Retina (tissue), 1 donor: ENCODE data around the gene PDLIM1.

Source experiments
- DNase-seq: peaks from one replicate; pipeline ENCODE4 v3.0.0-alpha.2; 2016

PDLIM1 gene

DNA sequence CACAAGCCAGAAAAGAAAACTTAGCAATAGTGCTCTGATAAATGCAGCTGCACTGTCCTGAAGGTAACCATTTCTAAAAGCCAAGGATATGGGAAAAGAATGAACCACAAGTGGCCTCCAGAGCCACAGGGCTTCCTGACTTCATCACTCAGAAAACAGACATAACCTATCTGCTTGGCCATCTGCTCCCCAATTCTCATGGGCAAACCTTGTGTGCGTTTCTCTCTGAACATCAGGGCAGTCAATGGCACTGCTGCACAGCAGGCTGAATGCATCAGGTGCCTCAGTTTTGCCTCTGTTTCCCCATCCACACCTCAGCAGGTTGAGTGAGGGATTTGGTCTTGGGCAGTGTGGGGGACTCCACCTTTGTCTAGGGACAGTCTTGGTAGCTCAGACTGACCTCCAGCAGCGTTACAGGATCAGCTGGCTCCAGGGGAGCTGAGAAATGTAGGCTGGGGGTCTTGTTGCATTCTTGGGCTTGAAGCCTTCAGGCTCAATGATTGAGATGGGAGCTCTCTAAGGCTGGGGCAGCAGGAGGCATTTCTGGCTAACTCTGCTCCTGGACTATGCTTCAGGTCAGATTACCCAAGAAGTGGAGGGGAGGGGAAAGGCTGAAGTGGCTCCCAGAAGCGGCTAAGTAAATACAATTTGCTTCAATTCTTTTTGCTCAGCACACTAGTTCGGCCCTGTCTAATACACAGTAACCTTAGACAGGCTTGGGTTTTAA, 23.6 kb upstream of the PDLIM1 start:
- DNase-seq, result no peak

DNA sequence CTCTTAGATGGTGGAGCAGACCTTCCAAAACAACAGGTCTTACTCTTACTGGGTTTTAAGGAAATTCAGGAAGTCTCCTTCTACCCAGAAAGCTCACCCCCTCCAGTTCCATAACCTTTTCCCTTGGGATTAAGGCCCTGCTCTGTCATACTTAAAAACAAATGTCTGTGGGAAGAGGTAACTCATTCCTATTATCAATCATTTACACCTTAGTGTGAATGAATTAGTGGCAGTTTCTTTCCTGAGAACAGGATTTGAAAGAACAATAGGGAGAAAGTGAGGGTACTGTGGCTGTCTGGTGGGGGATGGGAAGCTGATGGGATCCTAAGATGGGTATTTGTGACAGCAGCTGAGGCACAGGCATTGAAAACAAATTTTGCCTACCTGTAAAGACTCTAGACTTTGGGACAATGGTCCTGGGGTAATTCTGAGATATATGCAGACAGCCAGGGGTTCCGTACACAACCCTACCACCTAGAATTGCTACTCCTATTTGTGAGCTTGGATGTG, 22.2 kb upstream of the PDLIM1 start:
- DNase-seq, result no peak

DNA sequence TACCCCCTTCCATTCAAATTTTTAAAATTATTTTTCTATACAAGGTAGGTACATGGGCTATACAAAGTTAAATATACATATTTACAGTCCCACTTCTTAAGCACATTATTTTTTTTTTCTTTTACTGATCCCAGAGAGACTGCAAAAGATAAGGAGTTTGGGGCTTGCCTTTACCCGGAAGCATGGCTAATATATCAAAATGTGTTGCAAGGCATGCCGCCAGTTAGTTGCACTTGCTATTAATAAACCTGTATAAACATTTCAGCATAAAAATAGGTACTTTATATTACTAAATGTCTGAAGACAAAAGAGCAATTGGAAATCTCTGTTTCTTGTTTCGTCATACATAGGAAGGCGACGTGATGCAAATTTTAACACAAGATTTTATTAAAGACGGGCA, 21.5 kb upstream of the PDLIM1 start:
- no peak for DNase-seq

DNA sequence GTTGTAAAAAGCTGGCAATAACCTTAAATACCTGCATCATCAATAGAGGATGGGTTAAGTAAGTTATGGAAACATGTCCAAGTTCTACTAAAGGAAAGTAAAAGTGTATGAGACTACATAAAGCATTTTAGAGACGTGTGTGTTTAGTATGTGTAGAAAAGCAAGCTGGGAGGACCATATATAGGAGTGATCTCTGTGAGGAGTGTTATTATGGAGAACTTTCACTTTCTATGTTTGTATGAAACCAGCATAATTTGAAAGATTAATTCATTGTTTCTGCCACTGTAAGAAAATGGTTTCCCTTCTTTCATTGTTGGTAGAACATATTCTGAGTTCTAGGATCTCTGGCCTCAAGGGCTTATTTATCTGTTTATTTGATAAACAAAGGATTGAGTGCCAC, 19.2 kb upstream of the PDLIM1 start:
- DNase-seq, result no peak

DNA sequence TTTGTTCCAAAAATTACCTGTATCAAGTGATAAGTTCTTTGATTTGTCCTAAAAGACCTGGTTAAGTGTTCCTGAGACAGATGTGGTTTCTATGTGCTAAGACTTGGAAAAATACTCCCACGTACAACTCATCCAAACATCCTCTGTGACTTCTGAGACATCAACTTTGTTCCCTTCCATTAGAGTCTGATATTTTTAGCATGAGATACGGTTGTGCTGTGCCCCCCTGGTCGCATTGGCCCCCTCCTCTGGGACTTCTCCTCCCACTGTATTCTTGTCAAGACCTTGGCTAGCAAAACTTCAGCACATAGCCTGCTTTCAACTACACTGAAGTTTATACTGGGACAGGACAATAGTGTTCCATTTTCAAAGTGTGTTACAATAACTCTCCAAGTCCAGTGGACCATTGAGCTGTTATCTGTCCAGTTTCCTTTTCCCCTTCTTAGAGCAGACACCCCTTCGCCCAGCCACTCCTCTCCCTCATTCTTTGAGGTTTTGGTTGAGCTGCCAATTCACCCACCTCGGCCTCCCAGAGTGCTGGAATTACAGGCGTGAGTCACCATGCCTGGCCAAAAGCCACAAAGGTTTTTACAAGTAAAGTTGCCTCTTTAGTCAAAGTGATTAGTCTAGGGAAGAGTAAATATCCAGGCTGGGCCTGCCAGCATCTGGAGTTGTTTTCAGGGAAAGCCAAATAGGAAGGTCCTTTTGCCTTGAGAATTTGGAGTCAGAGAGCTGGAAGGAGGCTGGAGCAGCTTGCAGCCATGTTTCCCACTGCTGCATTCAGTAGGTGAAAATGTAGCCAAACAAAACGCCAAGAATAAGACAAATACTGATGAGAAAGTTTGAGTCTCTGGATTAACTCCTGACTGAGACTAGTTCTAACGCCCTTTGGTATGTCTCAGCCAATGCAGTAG, 17.8 kb upstream of the PDLIM1 start:
- DNase-seq, result no peak

DNA sequence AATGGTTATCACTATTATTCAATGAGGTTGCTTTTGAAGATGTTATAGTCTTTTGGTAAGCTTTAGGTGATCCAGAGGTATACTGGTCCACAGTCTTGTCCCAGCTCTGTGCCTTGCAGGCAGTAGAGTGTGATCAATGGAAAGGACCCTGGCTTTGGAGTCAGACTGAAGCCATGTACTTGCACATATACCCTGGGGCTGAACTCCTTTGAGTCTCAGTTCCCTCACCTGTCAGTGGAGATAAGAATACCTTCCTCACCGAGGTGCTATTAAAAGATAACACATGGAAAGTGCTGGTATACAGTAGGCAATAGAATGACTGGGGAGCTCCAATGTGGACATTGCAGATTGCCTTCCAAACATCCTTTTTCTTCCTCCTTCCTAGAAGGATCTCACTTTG, 16.0 kb upstream of the PDLIM1 start:
- DNase-seq, result no peak

DNA sequence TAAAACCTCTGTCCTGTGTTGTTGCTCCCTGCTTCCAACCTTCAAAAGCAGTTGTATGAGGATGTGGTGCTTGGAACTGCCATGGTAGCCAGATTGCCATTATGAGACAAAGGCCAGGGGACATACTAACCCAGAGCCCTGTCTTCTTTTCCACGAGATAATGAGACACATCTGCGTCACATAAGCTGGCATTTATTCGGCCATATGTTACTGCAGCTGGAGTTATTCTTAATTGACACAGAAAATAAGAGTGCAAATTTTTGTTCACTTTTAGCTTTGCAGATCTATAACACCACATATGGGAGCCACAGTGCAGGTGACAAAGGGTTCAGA, 15.5 kb upstream of the PDLIM1 start:
- no peak for DNase-seq

DNA sequence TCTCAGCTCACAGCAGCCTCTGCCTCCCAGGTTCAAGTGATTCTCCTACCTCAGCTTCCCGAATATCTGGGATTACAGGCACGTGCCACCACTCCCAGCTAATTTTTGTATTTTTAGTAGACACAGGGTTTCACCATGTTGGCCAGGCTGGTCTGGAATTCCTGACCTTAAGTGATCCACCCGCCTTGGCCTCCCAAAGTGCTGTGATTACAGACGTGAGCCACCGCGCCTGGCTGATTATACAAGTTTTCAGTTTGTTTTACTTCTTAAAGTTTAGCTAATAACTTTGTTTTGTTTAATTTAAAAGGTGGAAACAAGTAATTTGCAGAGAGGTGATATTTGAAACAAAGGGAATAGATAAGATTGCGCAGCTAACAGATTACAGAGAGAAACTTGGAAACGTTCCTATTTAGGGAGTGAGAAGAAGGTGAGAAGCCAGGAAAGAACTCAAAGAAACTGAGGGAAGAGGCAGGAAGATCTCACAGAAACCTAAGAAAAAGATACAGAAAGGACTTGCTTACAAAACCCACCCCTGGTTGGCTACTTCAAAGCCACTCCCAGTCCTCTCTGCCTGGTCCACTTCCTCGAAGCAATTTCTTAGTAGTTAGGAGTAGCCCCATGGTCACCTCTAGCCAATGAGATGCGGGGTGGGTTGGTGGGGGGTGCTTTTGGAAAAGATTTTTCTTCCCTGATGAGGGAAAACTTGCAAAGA, 15.0 kb upstream of the PDLIM1 start:
- no peak for DNase-seq

DNA sequence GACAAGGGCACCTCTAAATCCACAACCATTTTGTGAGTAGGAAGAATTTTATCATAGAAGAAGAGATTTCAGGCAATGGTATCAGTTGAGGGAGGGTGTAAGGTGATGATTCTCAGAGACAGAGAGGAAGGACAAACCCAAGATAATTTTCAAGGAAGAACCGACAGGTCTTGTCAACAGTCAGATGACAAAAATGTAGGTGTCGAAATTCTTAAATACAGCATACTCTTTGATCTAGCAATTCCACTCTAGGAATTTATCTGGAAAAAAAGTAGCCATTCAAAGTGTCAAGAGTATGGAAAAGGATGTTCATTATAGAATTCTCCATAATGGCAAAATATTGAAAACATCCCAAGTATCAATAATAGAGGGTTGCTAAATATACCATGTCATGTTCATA, 14.2 kb upstream of the PDLIM1 start:
- no peak for DNase-seq

DNA sequence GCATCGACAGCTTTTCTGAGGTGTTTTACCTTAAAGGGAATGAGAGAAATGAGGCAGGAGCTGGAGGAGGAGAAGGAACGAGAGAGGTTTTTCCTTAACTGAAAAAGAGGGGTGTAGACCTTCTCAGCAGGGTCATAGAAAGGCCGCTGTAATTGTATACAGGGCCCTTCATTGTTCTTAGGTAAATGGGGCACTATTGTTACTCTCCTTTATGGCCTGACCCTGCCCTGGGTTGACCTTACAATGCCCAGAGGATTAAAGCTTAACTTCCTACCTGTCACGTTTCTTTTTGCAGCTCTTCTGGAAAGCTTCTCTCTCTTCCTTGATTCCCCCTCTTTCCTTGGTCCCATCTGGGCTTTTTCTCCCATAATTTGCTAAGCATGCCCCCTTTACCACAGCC, 13.7 kb upstream of the PDLIM1 start:
- DNase-seq, result no peak

DNA sequence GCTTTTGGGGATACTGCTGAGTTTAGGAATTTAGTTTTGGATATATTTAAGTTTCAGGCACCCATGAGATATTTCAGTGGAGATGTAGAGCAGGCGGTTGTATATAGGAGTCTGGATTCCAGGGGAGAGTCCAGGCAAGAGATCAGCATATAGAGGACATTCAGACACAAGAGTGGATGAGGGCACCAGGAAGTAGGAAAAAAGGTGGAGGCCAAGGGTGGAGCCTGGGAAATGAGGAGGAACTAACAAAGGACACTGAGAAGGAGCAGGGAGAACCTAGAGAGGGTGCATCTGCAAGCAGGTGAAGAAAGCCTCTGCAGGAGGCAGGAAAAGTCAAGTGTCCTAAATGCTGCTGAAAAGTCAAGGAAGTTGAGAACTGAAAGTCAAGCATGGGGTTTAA, 13.1 kb upstream of the PDLIM1 start:
- no peak for DNase-seq

DNA sequence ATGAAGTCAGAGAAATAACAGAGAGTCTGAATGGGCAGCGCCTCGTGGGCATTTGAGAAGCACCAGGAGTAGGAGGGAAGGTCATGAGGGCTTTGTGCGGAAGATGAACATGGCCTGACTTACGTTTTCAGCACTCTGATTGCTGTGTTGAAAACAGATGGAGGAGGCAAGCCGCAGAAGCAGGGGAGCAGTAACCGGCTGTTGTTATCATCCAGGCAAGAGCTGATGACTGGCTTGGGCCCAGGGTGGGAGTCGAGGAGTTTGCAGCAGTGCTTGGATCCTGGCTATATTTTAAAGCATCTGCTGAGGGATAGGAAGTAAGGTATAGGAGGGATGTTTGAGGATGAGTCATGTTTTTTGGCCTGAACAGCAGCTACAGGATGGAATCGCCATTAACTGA, 12.7 kb upstream of the PDLIM1 start:
- no peak for DNase-seq

DNA sequence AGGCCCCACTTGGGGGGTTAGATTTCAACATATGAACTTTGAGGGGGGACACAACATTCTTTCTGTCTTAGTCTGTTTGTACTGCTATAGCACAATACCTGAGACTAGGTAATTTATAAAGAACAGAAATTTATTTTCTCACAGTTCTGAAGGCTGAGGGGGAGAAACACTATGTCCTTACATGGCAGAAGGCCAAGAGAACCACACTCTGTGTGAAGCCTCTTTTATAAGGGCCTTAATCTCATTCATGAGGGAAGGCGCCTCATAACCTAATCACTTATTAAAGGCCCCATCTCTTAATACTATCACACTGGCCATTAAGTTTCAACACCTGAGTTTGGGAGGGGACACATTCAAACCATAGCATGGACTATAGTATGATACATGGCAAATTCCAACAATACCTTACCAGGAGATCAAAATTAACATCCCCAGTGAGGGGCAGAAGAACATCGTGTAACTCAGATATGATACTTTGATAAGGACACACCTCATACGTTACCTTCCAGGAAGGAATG, 9.3 kb upstream of the PDLIM1 start:
- no peak for DNase-seq

DNA sequence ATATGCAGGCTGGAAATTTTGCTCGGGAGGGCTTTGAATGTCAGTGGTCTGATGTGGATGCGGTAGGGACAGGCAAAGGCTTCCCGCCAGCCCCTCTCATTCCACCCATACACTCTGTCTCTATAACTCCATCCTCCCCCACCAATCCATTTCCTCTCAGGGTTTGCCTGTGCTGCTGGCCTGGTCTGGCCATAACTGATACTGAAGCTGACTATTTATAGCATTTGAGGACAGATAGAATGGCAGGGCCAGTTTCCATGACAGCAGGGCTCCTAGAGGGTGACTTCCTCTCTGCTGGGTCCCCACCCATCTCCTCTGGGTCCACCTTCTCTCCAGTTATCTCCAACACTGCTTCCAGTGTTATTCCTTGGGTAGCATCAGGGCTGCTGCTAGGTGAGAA, 6.6 kb upstream of the PDLIM1 start:
- no peak for DNase-seq

DNA sequence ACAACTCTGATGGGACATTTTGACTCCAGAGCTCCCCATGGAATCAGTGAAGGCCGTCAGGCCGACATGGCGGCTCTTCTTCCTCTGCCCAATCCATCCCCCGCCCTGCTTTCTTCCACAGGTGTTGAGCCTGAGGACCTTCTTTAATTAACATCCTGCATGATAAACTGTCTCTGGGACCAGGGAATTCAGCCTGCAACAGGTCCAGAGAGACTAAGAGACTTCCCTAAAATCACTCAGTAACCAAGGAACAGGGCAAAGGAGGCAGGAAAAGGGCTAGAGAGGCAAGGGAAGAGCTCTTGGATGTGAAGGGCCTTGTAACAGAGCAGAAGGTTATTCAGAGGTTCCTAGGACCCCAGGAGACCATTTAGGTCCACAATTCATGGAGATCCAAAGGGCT, 6.0 kb upstream of the PDLIM1 start:
- DNase-seq, result no peak

DNA sequence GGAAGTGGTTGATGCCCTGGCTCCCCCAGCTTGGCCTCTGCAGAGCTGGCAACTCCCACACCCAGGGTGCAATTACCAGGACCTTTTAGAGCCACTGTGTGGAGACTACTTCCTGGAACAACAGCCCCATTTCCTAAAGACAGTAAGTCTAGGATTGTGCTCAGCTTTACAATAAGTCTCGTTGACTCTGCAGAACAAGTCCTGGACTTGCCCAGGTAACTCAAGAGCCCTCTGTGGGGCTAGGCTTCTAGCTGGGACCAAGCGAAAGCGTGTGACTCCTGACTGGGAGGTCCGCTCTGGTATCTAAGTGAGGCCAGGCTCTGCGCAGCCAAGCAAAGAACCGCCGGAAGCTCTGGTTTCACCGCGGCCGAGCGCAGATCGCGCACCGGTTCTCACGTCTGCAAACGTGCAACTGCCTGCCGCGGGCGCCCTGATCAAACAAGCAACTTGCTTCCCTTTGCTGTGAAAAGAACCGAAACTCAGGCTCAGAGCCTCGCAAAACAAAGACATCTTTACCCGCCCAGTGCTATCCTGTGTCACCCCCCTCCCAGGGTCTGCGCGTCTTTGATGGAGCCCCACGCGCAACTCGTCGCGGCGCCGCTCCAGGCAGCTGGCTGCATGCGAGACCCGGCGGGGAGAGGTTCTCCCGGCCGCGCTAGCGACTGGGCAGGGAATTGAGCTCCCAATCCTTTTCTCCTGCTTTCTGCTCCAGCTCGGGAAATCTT, 4.4 kb upstream of the PDLIM1 start:
- peak; percentile 85 for DNase-seq

DNA sequence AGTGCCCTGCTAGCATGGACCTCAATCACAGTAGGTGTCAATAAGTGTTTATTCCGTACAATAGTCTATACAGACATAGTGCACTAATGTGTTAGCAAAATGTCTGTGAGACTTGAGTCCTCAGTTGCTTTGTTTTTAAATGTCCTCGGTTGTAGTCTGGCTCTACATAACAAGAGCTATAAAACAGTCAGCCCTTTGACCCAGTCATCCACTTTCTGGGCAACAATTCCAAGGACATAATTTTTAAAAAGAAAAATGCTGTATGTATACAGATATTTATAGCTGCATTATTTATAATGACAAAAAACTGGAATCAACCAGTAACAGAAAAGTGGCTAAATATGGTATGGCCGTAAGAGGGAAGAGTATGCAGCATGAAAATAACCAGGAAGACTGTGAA, 2.8 kb upstream of the PDLIM1 start:
- no peak for DNase-seq

DNA sequence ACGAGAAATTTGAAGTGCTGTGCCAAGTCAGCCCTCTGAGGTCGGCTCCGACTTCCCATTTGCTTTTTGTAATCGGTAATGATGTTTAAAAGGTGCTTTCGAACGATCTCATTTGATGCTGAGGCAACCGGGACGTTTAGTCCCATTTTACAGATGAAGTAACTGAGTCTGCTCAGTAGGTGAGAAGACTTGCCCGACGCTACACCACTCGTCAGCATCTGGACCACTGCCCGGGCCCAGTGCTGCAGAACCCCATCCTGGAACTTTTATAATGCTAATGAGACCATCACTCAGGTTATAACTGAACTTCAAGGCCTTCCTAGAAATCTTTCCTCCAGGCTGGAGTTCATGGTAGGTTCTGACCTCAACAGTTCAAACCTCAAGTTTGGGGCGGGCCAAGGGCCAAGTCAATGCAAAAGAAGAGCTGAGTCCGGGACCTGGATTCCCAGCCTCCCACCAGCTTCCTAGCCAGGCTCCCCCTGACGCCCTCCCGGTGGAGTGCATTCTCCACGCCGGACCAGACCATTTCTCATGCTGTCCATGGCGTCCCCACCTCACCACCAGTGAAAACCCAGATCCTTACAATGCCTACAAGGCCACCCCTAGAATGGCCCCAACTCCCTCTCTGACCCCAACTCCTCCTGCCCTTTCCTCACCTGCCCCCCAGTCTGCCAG, 699 bp upstream of the PDLIM1 start:
- peak; percentile 56 for DNase-seq

DNA sequence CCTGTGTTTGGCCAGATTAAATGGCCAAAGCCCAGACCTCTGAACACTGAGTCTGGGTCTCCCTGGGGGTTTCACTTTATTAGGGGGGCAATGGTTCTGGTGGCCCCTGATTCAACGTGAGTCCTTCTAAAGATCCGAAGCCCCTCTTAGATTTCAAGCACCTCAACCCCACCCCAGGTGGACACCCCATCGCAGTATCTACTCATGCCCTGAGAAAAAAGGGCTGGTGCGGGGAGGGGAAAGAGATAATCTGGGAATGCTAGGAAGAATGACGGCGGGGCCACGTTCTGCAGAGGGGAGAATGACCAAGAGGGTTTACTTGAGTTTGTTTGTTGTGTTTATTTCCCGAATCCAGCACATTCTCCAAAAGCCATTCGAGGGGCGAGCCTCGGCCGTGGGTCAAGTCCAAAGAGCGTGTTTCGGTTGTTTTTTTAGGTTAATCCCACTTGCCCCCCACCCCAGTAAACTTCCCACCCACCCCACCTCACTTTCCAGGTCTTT, 832 bp downstream of the PDLIM1 start:
- peak; percentile 27 for DNase-seq

DNA sequence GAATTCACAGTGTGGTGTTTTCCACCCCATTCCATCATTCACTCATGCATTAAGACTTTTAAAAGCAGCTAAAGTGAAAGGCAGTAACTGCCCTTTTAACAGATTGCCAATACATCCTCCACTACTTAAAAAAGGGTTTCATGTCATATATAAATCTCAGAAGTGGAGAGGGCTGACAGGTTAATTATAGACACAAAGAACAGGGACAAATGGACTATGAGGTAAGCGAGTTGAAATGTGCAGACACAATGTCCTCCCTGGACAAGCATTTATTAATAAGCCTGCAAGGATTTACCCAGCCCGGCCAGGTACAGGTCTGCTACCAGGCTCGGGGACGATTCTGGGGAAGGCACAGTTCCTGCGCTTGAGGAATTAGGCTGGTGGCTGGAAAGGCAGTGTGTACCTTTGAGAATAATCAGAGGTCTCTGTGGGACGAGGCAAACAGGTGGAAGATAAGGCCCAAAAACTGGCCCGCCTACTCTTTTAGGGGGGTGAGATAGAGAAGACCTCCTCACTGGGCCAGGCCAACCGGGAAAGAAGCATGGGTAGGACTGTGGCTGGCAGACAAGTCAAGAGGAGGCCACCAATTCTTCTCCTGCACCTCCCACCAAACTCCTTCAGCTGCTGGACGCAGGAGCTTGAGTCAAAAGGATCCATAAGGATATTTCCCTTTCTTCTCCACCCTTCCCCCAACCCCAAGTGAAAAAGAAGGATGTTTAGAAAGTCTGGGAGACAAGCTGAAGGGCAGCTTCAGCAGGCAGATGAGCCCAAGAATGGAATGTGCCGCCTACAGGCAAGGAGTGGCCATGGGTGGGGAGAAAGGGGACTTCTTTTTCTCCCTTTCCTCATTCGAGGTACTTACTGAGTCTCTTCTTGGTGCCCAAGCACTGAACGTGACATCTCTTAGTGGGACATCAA, 1.5 kb downstream of the PDLIM1 start:
- DNase-seq, result peak; percentile 22

DNA sequence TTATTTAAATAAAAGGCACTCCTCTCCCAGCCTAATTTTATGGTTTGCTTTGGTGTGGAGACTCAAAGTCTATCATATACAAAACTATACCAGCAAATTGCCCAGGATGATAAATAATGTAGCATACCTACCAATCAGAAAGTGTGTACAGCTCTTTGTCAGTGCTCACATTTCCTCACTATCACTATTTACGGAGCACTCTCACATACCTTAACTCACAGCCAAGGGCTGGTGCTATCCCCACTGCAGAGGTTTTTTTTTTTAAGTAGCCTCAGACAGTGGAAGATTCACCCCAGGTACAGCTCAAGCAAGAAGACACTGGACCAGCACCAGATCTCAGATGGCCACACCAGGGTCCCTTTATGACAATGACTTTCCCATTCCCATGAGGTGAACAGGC, 2.5 kb downstream of the PDLIM1 start:
- no peak for DNase-seq
